Endothelial cell of umbilical vein (primary cell): Measurements from ENCODE around the gene MYO18A.

Source experiments
- FOS ChIP-seq: IDR thresholded peaks from 2 replicates; pipeline ENCODE4 v1.6.1; 2011; ENCODE audit warnings: mild to moderate bottlenecking, low read length, moderate library complexity, borderline replicate concordance; ENCODE audit not compliant: insufficient read depth
- POLR2A ChIP-seq: IDR thresholded peaks from 2 replicates; pipeline ENCODE4 v1.6.1; 2012; ENCODE audit warnings: low read depth, mild to moderate bottlenecking, control low read depth, low read length
- POLR2AphosphoS5 ChIP-seq: IDR thresholded peaks from 2 replicates; pipeline ENCODE4 v1.6.1; 2012; ENCODE audit warnings: low read depth, mild to moderate bottlenecking, control low read depth, low read length, moderate library complexity; ENCODE audit not compliant: insufficient read depth
- TF ChIP-seq, protein P1 (sequence below): IDR thresholded peaks from 2 replicates; pipeline ENCODE4 v1.6.1; 2011; ENCODE audit not compliant: insufficient read depth, insufficient read length
- TF ChIP-seq, protein P2 (sequence below), 2 donors: IDR thresholded peaks; 1 replicate in 1 of 2; 2 replicates in 1 of 2; pipeline ENCODE4 v1.5.1; 2011; ENCODE audit warnings: low read length in 2 of 2, mild to moderate bottlenecking in 2 of 2, moderate library complexity in 2 of 2, control low read depth in 1 of 2, inconsistent platforms in 1 of 2, low read depth in 1 of 2; ENCODE audit not compliant: insufficient read depth in 1 of 2; ENCODE audit errors: extremely low read depth in 1 of 2

DNA sequence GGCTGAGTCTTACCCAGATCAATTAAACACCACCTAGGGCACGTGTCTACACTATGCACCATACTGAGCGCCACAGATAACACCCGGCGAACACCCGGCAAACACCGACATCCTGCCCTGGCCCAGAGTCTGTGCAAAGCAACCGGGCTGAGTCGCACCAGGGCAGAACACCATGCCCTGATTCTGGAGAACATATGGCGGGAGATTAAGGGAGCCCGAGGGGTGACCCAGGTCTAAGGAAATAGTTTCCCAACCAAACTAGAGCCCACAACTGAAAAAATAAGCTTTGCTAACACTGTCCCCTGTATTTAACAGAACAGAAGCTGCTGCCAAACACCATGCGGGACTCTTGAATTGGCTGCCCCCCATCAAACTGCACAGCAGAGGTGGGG, 22.1 kb downstream of the MYO18A start:
- TF ChIP-seq, protein P1, sequence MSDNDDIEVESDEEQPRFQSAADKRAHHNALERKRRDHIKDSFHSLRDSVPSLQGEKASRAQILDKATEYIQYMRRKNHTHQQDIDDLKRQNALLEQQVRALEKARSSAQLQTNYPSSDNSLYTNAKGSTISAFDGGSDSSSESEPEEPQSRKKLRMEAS: no peak
- TF ChIP-seq POLR2A: no peak
- TF ChIP-seq, protein P2, sequence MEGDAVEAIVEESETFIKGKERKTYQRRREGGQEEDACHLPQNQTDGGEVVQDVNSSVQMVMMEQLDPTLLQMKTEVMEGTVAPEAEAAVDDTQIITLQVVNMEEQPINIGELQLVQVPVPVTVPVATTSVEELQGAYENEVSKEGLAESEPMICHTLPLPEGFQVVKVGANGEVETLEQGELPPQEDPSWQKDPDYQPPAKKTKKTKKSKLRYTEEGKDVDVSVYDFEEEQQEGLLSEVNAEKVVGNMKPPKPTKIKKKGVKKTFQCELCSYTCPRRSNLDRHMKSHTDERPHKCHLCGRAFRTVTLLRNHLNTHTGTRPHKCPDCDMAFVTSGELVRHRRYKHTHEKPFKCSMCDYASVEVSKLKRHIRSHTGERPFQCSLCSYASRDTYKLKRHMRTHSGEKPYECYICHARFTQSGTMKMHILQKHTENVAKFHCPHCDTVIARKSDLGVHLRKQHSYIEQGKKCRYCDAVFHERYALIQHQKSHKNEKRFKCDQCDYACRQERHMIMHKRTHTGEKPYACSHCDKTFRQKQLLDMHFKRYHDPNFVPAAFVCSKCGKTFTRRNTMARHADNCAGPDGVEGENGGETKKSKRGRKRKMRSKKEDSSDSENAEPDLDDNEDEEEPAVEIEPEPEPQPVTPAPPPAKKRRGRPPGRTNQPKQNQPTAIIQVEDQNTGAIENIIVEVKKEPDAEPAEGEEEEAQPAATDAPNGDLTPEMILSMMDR (IDR thresholded peaks at IDR 0.05; ENCODE audit: extremely low read depth in 1 of 2, insufficient read depth in 1 of 2, low read depth in 1 of 2, low read length in 2 of 2): no peak
- TF ChIP-seq FOS: no peak
- no peak for TF ChIP-seq POLR2AphosphoS5
